Naive thymus-derived CD4-positive, alpha-beta T cell (primary cell): Measurements from ENCODE around the gene VWF. TPM values are rescaled to one million over a fixed set of nuclear protein-coding genes. Genes with fewer than 3 reads are reported as not detected.

ENCODE experiments used
- ATAC-seq: fragments of 150-1000 bp; cut with Tn5 transposase; 2 replicates; pipeline ENCODE4 v1.10.0; 2021; ENCODE audit warnings: mild to moderate bottlenecking, moderate library complexity
- CTCF ChIA-PET: fragments of 350-600 bp; sonication (Branson Sonifier 250); formaldehyde crosslinking; loops from one replicate; lab custom pipeline; 2021; ENCODE audit warnings: antibody characterized with exemption; lab: Charles Lee
- POLR2A ChIA-PET: fragments of 350-600 bp; sonication (Branson Sonifier 250); formaldehyde crosslinking; loops from one replicate; lab custom pipeline; 2021; ENCODE audit warnings: antibody characterized with exemption, inconsistent platforms; lab: Charles Lee
- DNase-seq, 9 donors: peaks; one replicate each; pipeline versions ENCODE4 v3.0.0 to v3.0.0-alpha.2; 2020 to 2022; ENCODE audit warnings: mixed read lengths in 1 of 9
- H3K27ac ChIP-seq: one replicate; pipeline ENCODE4 v1.7.0; 2013; ENCODE audit warnings: mild to moderate bottlenecking, low read depth, low read length, moderate library complexity
- H3K27me3 ChIP-seq, 2 donors: one replicate each; pipeline ENCODE4 v1.7.0; 2013; ENCODE audit warnings: low read length in 2 of 2, mild to moderate bottlenecking in 2 of 2, moderate library complexity in 2 of 2; ENCODE audit not compliant: control insufficient read depth in 2 of 2, insufficient read depth in 2 of 2
- H3K36me3 ChIP-seq, 3 experiments: 1 replicate in 2 of 3; 2 replicates in 1 of 3; pipeline ENCODE4 v1.7.0; 2013; ENCODE audit warnings: low read length in 3 of 3, mild to moderate bottlenecking in 3 of 3, moderate library complexity in 1 of 3; ENCODE audit not compliant: insufficient read depth in 3 of 3, control insufficient read depth in 2 of 3
- H3K4me1 ChIP-seq, 2 donors: one replicate each; pipeline ENCODE4 v1.7.0; 2013; ENCODE audit warnings: low read length in 2 of 2, mild to moderate bottlenecking in 2 of 2, moderate library complexity in 1 of 2; ENCODE audit not compliant: control insufficient read depth in 2 of 2, insufficient read depth in 2 of 2
- H3K4me3 ChIP-seq: 2 replicates; pipeline ENCODE4 v1.7.0; 2013; ENCODE audit warnings: mild to moderate bottlenecking, low read length
- H3K9me3 ChIP-seq, 3 experiments: 1 replicate in 2 of 3; 2 replicates in 1 of 3; pipeline ENCODE4 v1.7.0; 2013; ENCODE audit warnings: low read length in 3 of 3; ENCODE audit not compliant: control insufficient read depth in 2 of 3
- H3K27ac Mint-ChIP-seq, 9 donors: one replicate each; pipeline ENCODE4 v1.8.0; 2020 to 2022; ENCODE audit warnings: mixed read lengths in 9 of 9, mild to moderate bottlenecking in 8 of 9, moderate library complexity in 5 of 9, inconsistent platforms in 2 of 9
- H3K27me3 Mint-ChIP-seq, 5 donors: one replicate each; pipeline ENCODE4 v1.8.0; 2021 to 2022; ENCODE audit warnings: mixed read lengths in 5 of 5, mild to moderate bottlenecking in 1 of 5
- H3K36me3 Mint-ChIP-seq, 5 donors: one replicate each; pipeline ENCODE4 v1.8.0; 2020 to 2022; ENCODE audit warnings: mixed read lengths in 5 of 5, mild to moderate bottlenecking in 3 of 5, inconsistent platforms in 1 of 5
- H3K4me1 Mint-ChIP-seq, 7 donors: one replicate each; pipeline ENCODE4 v1.8.0; 2020 to 2022; ENCODE audit warnings: mixed read lengths in 7 of 7, mild to moderate bottlenecking in 3 of 7, inconsistent platforms in 1 of 7
- H3K4me3 Mint-ChIP-seq, 10 donors: one replicate each; pipeline ENCODE4 v1.8.0; 2020 to 2022; ENCODE audit warnings: mild to moderate bottlenecking in 10 of 10, mixed read lengths in 10 of 10, moderate library complexity in 6 of 10, inconsistent platforms in 2 of 10
- H3K9me3 Mint-ChIP-seq, 11 donors: one replicate each; pipeline ENCODE4 v1.8.0; 2020 to 2022; ENCODE audit warnings: mixed read lengths in 11 of 11, mild to moderate bottlenecking in 4 of 11, inconsistent platforms in 1 of 11, moderate library complexity in 1 of 11
- intact Hi-C, 2 donors: fragments of 100-400 bp; cut with micrococcal nuclease; formaldehyde crosslinking; loops; one replicate each; pipeline ENCODE4 v1.15.1; 2023
- polyA plus RNA-seq, 2 donors: library from polyadenylated mRNA; unstranded; fragments of 300-500 nt; fragmentation: Illumina TruSeq; gene quantifications; one replicate each; pipeline ENCODE4 v1.2.3, GENCODE V29; 2021
- total RNA-seq, 6 experiments: library from RNA in 5 of 6; stranded (reverse) in 5 of 6; gene quantifications; 1 replicate in 5 of 6; 2 replicates in 1 of 6; pipeline ENCODE4 v1.2.3 and lab custom pipeline; 2021 to 2026

VWF gene
- total and polyA plus RNA-seq, 7 experiments from 2014 or later: 0.21 to 0.34 (median 0.32) TPM; not detected in 4

- Histone ChIP-seq H3K4me1 (no peaks in the 10 kb centered on the region), H3K4me3 (no peak overlapping the region), H3K9me3 (no peaks in the 10 kb centered on the region), H3K27me3 (no peaks in the 10 kb centered on the region), H3K27ac (no peak overlapping the region), H3K36me3 (no peaks in the 10 kb centered on the region)
- CTCF ChIA-PET: interaction anchor here (0.6 kb wide), 1 partner anchor 26 kb away, joined by 4 read pairs; no protein-coding TSS in a partner anchor
- no peak for DNase-seq
- Mint-ChIP-seq H3K36me3 (peaks cover 0 to 5% (median 0%) of the 10 kb centered on the region in 5 donors), H3K27ac (no peak overlapping the region), H3K9me3 (peaks cover 0 to 5% (median 0%) of the 10 kb centered on the region in 11 donors), H3K27me3 (peaks cover 0 to 9% (median 0%) of the 10 kb centered on the region in 5 donors), H3K4me1 (peaks cover 0 to 8% (median 0%) of the 10 kb centered on the region in 7 donors), H3K4me3 (no peak overlapping the region)
- ATAC-seq: no peak
- POLR2A ChIA-PET: interaction anchor here (0.6 kb wide), 1 partner anchor 73 kb away, joined by 3 read pairs; no protein-coding TSS in a partner anchor
- intact Hi-C loops: no loop called here
Observed at GRCh38 chr12:6114476-6114870, 10.0 kb downstream of the VWF start.

DNA sequence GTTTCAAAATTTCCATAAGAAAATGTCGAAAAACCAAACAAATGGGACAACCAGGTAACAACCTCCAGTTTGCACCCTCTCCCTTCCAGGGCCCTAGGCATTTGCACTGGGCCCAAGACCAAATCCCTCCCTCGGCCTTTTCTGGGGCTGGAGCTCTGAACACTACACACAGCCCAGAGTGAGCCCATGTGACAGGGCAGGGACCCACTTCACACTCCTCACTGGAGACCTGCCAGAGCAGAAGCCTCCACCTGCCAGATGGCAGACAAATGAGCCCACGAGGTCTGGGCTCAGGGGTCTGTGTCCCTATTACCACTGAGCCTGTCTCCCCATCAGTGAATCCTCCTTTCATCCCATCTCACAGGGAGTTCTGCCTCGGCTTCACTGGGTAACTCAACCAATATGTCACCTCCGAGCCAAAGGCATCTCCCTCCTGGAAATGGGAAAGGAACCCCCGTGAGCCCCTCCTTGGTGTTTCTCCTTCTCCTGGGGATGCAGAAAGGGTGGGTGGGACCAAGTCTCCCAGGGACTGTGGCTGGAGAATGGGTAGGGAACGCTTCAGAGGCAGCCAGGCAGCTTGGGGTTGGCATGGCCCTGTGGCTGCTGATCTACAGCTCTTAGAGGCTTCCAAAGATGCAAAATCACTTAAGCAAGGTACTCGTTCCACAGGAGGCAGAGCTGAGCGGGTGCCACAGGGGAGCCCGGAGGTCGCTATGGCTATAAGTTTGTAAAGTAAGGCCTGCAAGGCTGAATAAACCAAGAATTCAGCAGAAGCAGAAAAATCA lies 10.6 kb downstream of the VWF start:
- H3K27me3 Mint-ChIP-seq: peaks cover 0 to 5% (median 0%) of the 10 kb centered on the region in 5 donors
- ChIA-PET POLR2A (interaction anchor here (0.6 kb wide), 1 partner anchor 61 kb away, joined by 3 read pairs; no protein-coding TSS in a partner anchor), CTCF (no interaction called here)
- H3K4me1 Mint-ChIP-seq: peaks cover 0 to 6% (median 0%) of the 10 kb centered on the region in 7 donors
- intact Hi-C loops: no loop called here
- peaks cover 0 to 9% (median 0%) of the 10 kb centered on the region in 11 donors for H3K9me3 Mint-ChIP-seq
- H3K27ac ChIP-seq: no peak overlapping the region
- no peak overlapping the region for H3K27ac Mint-ChIP-seq
- no peak overlapping the region for H3K4me3 ChIP-seq
- no peak for DNase-seq
- no peaks in the 10 kb centered on the region for H3K9me3 ChIP-seq
- H3K36me3 ChIP-seq: no peaks in the 10 kb centered on the region
- no peak overlapping the region for H3K4me3 Mint-ChIP-seq
- H3K36me3 Mint-ChIP-seq: peaks cover 0 to 5% (median 0%) of the 10 kb centered on the region in 5 donors
- no peak for ATAC-seq
- no peaks in the 10 kb centered on the region for H3K4me1 ChIP-seq
- no peaks in the 10 kb centered on the region for H3K27me3 ChIP-seq

DNA sequence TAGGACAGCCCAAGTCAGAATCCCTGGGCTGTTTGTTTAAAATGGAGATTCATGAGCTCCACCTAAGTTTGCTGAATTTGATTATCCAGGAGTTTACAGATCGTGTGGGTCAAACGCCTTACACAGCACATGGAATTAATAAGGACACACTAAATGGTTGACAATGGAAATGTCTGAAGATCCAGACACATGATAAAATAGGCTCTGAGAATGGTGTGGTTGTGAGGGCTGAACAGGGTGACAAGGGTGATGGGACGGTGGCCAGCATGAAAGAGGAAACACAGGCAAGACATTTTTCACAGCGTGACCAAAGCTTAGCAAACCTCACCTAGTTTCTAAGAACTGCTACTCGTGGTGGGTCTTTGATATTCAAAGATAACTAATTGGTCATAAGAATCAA lies 12.5 kb downstream of the VWF start:
- Mint-ChIP-seq H3K4me1 (peaks cover 0 to 5% (median 0%) of the 10 kb centered on the region in 7 donors), H3K36me3 (peaks cover 0 to 5% (median 0%) of the 10 kb centered on the region in 5 donors), H3K4me3 (no peak overlapping the region), H3K27me3 (peaks cover 0 to 3% (median 0%) of the 10 kb centered on the region in 5 donors), H3K27ac (peak overlapping the region in 1 of 9 donors; percentile 7), H3K9me3 (peaks cover 0 to 9% (median 0%) of the 10 kb centered on the region in 11 donors)
- no peak overlapping the region for H3K27ac ChIP-seq
- no peak for ATAC-seq
- H3K4me1 ChIP-seq: no peaks in the 10 kb centered on the region
- DNase-seq: no peak
- CTCF ChIA-PET: no interaction called here
- intact Hi-C loops: no loop called here
- no peaks in the 10 kb centered on the region for H3K9me3 ChIP-seq
- POLR2A ChIA-PET: interaction anchor here (0.7 to 1.4 kb wide), 3 partner anchors 27 to 1957 kb away, joined by 3 to 5 read pairs (median 3); no protein-coding TSS in a partner anchor
- H3K27me3 ChIP-seq: no peaks in the 10 kb centered on the region
- H3K36me3 ChIP-seq: no peaks in the 10 kb centered on the region
- H3K4me3 ChIP-seq: no peak overlapping the region

GRCh38 chr12:6110006-6110405 lies 14.5 kb downstream of the VWF start:
- Histone ChIP-seq H3K4me1 (no peaks in the 10 kb centered on the region), H3K27me3 (no peaks in the 10 kb centered on the region), H3K36me3 (no peaks in the 10 kb centered on the region), H3K27ac (no peak overlapping the region), H3K4me3 (no peak overlapping the region), H3K9me3 (no peaks in the 10 kb centered on the region)
- Mint-ChIP-seq H3K27ac (no peak overlapping the region), H3K4me1 (peaks cover 0 to 5% (median 0%) of the 10 kb centered on the region in 7 donors), H3K27me3 (peaks cover 0 to 3% (median 0%) of the 10 kb centered on the region in 5 donors), H3K9me3 (peaks cover 0 to 9% (median 0%) of the 10 kb centered on the region in 11 donors), H3K36me3 (peaks cover 0 to 5% (median 0%) of the 10 kb centered on the region in 5 donors), H3K4me3 (no peak overlapping the region)
- no peak for DNase-seq
- no peak for ATAC-seq
- intact Hi-C loops: no loop called here
- POLR2A ChIA-PET: no interaction called here
- CTCF ChIA-PET: no interaction called here

- H3K27me3 Mint-ChIP-seq: no peaks in the 10 kb centered on the region
- peaks cover 0 to 5% (median 0%) of the 10 kb centered on the region in 5 donors for H3K36me3 Mint-ChIP-seq
- no peaks in the 10 kb centered on the region for H3K27me3 ChIP-seq
- ChIA-PET CTCF (no interaction called here), POLR2A (no interaction called here)
- DNase-seq (no peak), ATAC-seq (no peak)
- H3K4me1 ChIP-seq: no peaks in the 10 kb centered on the region
- no peaks in the 10 kb centered on the region for H3K9me3 ChIP-seq
- peaks cover 0 to 6% (median 4%) of the 10 kb centered on the region in 7 donors for H3K4me1 Mint-ChIP-seq
- no peak overlapping the region for H3K27ac ChIP-seq
- no peak overlapping the region for H3K4me3 ChIP-seq
- H3K27ac Mint-ChIP-seq: no peak overlapping the region
- intact Hi-C loops: no loop called here
- H3K36me3 ChIP-seq: no peaks in the 10 kb centered on the region
- H3K4me3 Mint-ChIP-seq: no peak overlapping the region
- H3K9me3 Mint-ChIP-seq: peaks cover 0 to 9% (median 0%) of the 10 kb centered on the region in 11 donors
Observed at GRCh38 chr12:6106218-6106617, 18.3 kb downstream of the VWF start.

- no peaks in the 10 kb centered on the region for H3K27me3 Mint-ChIP-seq
- H3K36me3 ChIP-seq: no peaks in the 10 kb centered on the region
- ChIA-PET CTCF (no interaction called here), POLR2A (no interaction called here)
- no peak overlapping the region for H3K4me3 ChIP-seq
- H3K9me3 Mint-ChIP-seq: peaks cover 0 to 5% (median 0%) of the 10 kb centered on the region in 11 donors
- no peak overlapping the region for H3K27ac Mint-ChIP-seq
- no peak overlapping the region for H3K27ac ChIP-seq
- DNase-seq (no peak), ATAC-seq (no peak)
- H3K4me1 Mint-ChIP-seq: peaks cover 0 to 6% (median 4%) of the 10 kb centered on the region in 7 donors
- H3K36me3 Mint-ChIP-seq: peaks cover 0 to under 1% (median 0%) of the 10 kb centered on the region in 5 donors
- H3K27me3 ChIP-seq: no peaks in the 10 kb centered on the region
- no peaks in the 10 kb centered on the region for H3K4me1 ChIP-seq
- intact Hi-C loops: no loop called here
- no peak overlapping the region for H3K4me3 Mint-ChIP-seq
- H3K9me3 ChIP-seq: no peaks in the 10 kb centered on the region
Observed at GRCh38 chr12:6104842-6105241, 19.6 kb downstream of the VWF start.
